Right renal cortex interstitium (tissue), 3 donors: ENCODE results near the gene CA5A. TPM values are rescaled to one million over a fixed set of nuclear protein-coding genes. Genes with fewer than 3 reads are reported as not detected.

Experiments
- DNase-seq, 3 donors: peaks; one replicate each; pipeline ENCODE4 v3.0.0-alpha.2; 2013; ENCODE audit warnings: low read depth in 3 of 3, low spot score in 2 of 3
- polyA plus RNA-seq, 3 donors: library from polyadenylated mRNA; unstranded; fragments of 120-200 nt; gene quantifications; one replicate each; pipeline ENCODE4 v1.2.1, GENCODE V29; 2013; ENCODE audit not compliant: insufficient read length in 3 of 3

The CA5A gene
- polyA plus RNA-seq, 3 donors: 0.04 to 0.11 (median 0.10) TPM

DNA sequence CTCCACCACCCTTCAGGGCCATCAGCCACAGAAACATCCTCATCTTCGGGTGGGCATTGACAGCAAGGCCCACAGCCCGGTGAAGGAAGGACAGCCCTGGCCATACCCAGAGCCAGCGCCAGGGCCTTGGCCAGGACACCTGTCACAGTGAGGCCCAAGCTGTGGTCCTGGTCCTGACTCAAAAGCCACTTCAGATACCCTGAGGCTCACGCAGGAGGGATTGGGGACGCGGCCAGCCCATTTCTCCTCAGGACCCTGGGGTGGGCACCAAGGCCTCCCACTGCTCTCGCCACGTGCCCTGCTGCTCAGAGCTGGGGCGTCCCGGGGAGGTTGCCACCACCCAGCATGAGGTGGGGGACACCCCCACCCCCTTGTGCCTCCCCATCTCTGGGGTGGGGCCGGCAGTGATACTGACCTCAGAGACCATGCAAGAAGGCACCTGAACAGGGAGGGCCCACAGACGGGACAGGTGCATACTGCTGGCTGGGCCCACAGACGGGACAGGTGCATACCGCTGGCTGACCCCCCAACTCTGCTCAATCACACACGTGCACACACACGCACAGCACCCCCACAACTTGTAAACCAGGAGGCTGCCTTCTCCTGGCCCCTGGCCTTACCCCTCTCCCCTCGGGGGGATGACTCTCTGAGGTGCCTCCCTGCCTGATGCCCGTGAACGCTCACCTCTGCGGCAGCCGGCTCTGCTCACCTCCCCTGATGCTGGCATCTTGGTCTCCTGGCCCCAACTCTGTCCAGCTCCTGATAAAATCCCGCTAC is 81.2 kb downstream of the CA5A start:
- DNase-seq: no peak

- no peak for DNase-seq
Measured at GRCh38 chr16:87854053-87854906, 82.0 kb downstream of the CA5A start.

DNA sequence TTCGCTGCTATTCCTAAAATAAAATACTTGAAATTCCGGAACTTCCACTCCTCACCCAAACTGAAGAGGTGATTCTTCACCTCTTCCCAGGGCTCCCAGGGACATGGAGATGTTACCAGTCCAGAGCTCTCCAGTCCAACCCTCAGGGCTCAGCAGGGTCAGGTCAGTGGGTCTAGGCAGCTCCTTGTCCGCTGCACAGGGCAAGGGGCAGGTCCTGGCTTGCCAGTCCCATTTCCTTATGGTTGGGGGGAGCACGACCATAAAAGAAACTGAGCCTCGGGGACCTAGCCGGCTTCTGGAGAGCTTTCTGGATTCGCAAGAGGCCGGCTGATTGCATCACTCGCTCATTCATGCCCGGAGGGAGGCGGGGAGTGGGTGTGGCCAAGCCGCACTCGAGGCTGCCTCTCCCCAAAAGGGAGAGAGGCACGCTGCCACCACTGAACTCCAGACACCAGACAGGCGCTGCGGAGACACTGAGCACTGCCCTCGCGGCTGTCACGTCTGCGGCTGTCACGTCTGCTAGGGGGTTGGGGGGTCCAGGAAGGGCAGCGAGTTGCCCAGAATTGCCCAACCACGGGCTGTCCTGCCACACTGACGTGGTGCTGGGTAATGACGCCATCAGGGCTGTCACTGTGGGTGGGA is 82.8 kb downstream of the CA5A start:
- DNase-seq: peak in 1 of 3 donors; percentile 55

DNA sequence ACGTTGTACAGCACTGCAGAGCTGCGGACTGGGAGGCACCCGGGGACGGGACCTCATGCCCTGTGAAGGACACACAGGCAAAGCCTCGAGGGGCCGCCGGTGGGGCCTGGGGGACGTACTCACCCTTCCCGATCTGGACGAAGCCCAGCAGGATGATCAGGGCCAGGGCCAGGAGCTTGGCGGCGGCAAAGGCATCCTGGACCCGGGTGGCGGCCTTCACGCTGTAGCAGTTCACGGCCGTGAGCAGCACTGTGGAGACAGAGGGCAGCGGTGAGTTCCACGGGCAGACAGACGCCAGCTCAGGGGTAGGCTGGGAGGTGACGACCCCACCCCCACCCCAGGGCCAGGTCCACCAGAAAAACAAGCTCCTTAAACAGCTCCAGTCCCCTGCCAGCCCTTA is 84.7 kb downstream of the CA5A start:
- DNase-seq: no peak

- no peak for DNase-seq
Measured at GRCh38 chr16:87851141-87851587, 85.2 kb downstream of the CA5A start.

- no peak for DNase-seq
Measured at GRCh38 chr16:87850009-87851006, 86.0 kb downstream of the CA5A start.

DNA sequence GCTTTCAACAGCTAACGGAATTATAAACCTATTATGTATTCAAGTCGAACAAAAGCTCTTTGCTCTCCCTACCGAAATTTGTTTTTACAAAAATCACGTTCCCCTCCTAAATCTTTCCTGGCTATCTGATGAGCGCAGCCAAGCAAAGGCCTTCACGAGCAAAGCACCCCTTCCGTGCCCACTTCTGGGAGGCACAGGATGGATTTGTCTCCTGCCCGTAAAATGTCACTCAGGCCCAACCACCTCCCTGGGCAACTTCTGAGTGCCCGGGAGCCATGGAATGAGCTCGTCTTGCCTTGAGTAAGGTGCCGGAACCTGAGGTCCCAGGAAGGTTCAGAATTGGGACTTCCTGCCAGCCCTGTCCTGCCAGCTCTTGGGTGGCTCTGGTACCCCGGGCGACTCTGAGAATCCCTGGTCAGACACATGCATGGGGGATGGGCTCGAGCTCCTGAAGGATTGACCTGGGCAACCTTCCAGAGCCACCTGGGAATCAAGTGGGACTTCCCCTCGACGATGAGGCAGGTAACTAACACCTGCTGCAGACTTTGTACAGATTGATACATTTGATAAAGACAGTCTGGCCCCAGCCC is 86.8 kb downstream of the CA5A start:
- DNase-seq: no peak

- DNase-seq: no peak
Measured at GRCh38 chr16:87848676-87849345, 87.5 kb downstream of the CA5A start.

- no peak for DNase-seq
Measured at GRCh38 chr16:87847785-87848675, 88.3 kb downstream of the CA5A start.

DNA sequence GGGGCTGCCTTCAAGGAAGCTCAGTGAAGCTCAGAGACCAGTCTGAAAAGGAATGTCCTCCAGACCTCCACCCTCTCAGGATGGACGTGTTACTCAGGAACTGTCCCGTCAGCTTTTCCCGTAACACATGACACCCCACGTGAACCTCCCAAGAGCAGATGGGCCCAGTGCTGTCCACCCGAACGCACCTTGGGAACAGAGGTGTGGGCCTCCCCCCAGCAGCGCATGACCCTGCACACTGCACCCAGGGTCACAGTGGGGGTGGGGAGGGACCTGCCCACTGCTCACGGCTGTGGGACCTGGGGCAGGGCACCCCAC is 88.9 kb downstream of the CA5A start:
- no peak for DNase-seq

DNA sequence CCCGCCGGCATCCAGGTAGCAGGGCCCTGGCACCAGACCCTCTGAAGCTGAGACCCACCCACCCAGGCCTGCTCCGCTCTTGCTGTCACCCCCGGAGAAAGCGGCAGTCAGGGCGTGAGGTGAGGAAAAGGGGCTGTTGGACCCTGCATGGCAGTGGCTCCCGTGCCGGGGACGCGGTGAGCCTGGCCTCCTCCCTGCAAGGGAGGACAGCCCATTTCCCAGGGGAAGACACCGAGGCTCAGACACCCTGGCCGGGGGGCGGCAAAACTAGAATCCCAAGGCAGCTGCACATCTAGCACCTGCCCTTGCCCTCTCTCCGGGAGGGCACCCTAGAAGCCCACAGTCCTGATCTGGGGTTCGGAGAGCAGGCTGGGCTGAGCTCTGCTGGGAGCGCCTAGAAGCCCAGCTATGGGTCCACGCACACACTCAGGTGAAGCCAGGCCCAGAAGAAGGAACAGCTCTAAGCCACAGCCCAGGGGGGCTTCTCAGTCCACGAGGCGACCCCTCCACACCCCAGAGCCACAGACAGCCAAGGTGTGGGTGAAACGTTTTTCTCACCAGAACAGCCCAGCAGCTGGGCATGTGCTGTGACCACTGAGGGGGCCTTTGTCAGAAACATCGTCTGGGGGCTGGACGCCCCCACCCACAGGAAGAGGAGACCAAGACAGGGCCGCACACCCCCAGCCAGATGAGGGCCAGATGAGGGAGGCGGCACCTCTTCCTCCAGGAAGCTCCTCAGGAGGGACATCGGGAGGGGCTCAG is 89.4 kb downstream of the CA5A start:
- DNase-seq: no peak

GRCh38 chr16:87845807-87846619 is 90.3 kb downstream of the CA5A start:
- DNase-seq: no peak

DNA sequence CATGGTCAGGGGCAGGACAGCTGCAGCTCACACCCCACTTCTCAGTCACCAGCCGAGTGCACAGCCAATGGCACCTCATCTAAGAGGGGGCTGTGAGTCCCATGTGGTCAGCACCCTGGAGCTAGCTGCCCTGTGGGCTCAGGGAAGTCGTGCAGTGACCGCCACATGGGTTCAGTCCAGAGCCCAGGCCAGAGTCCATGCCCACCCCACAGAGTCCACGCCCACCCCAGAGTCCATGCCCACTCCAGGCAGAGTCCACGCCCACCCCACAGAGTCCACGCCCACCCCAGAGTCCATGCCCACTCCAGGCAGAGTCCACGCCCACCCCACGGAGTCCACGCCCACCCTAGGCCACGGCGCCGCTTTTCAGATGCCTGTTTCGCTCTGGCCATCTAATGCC is 91.1 kb downstream of the CA5A start:
- no peak for DNase-seq

- DNase-seq: no peak
Measured at GRCh38 chr16:87844809-87845208, 91.5 kb downstream of the CA5A start.

DNA sequence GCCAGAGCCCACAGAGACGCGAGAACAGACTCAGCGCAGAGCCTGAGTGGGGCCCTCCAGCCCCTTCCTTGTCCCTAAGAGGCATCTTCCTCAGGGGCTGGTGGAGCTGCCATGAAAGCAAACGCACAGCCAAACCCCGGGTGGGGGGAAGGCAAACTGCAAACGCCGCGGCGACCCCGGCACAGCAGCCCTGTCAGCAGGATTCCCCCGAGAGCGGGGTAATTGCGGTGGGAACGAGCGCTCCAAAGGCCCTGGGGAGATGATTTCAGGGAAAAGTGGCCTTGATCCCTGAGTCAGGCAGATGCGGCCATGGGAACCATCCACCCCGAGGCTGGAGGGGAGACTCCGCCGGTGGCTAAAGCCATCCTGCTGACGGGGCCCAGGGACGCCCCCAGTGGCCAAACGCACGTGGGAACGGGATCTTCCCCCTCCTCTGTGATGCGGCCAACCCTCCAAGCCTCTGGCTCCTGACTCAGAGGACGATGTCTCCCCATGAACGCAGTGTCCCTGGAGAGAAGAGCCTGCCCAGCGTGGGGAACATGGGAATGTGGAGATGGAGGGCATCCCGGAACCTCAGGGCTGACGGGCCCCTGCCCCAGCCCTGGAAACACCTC is 92.1 kb downstream of the CA5A start:
- no peak for DNase-seq

GRCh38 chr16:87843678-87844105 is 92.6 kb downstream of the CA5A start:
- DNase-seq: no peak
